KBM-7 (cell line): ENCODE measurements around the gene CDSN.
A peak's percentile ranks its signal among the peaks of the same experiment; 100 is the strongest.

Experiments used
- DNase-seq: peaks from one replicate; pipeline ENCODE4 v3.0.0-alpha.2; 2015
- in situ Hi-C: fragments of 300-500 bp; cut with MboI; formaldehyde crosslinking; loops from 2 replicates; pipeline ENCODE4 v1.14.3; 2020; ENCODE audit warnings: low sequenced_read_pairs, low pct_unique_long_range_greater_than_20kb, mixed read lengths

CDSN gene

GRCh38 chr6:31122791-31123706 lies 2.8 kb upstream of the CDSN start:
- in situ Hi-C loops = no loop called here
- DNase-seq = no peak

- in situ Hi-C loops = no loop called here
- DNase-seq = no peak
These were observed 1.0 kb upstream of the CDSN start for GRCh38 chr6:31121131-31121790.

GRCh38 chr6:31118178-31118577 lies 2.1 kb downstream of the CDSN start:
- in situ Hi-C loops = no loop called here
- DNase-seq = no peak

- in situ Hi-C loops = no loop called here
These were observed 3.4 kb downstream of the CDSN start for GRCh38 chr6:31116661-31117385.

GRCh38 chr6:31115941-31116560 lies 4.2 kb downstream of the CDSN start:
- in situ Hi-C loops = no loop called here

More at GRCh38 chr6:31116661-31117385, 3.4 kb downstream of the CDSN start:
- no peak for DNase-seq

GRCh38 chr6:31114970-31115849 lies 5.0 kb downstream of the CDSN start:
- no peak for DNase-seq
- in situ Hi-C loops = no loop called here

More at GRCh38 chr6:31115941-31116560, 4.2 kb downstream of the CDSN start:
- no peak for DNase-seq

GRCh38 chr6:31114541-31114878 lies 5.7 kb downstream of the CDSN start, which contains the start of gene PSORS1C1:
Gene PSORS1C1 (plus strand): TSS chr6:31114800. CDS start chr6:31129633, 14,833 bp downstream.
- no peak for DNase-seq
- in situ Hi-C loops = no loop called here

GRCh38 chr6:31113861-31114540 lies 6.2 kb downstream of the CDSN start:
- DNase-seq = no peak
- in situ Hi-C loops = no loop called here

GRCh38 chr6:31112478-31112877 lies 7.8 kb downstream of the CDSN start, which contains the start of gene C6orf15:
Gene C6orf15 (minus strand): TSS chr6:31112575. CDS start chr6:31112555, 20 bp downstream.
- no peak for DNase-seq

GRCh38 chr6:31111712-31112111 lies 8.5 kb downstream of the CDSN start:
- DNase-seq = no peak
- in situ Hi-C loops = no loop called here

More at GRCh38 chr6:31112478-31112877, 7.8 kb downstream of the CDSN start, which contains the start of gene C6orf15:
- in situ Hi-C loops = no loop called here

GRCh38 chr6:31110825-31111582 lies 9.2 kb downstream of the CDSN start:
- in situ Hi-C loops = no loop called here
- no peak for DNase-seq

GRCh38 chr6:31107052-31107451 lies 13.2 kb downstream of the CDSN start:
- in situ Hi-C loops = no loop called here
- DNase-seq = no peak

- in situ Hi-C loops = no loop called here
- no peak for DNase-seq
These were observed 17.1 kb downstream of the CDSN start for GRCh38 chr6:31103136-31103535.

- no peak for DNase-seq
- in situ Hi-C loops = no loop called here
These were observed 21.8 kb downstream of the CDSN start for GRCh38 chr6:31098449-31098938.

GRCh38 chr6:31096656-31097055 lies 23.6 kb downstream of the CDSN start:
- in situ Hi-C loops = no loop called here
- no peak for DNase-seq

GRCh38 chr6:31096215-31096614 lies 24.0 kb downstream of the CDSN start:
- in situ Hi-C loops = no loop called here
- no peak for DNase-seq

GRCh38 chr6:31094389-31094881 lies 25.8 kb downstream of the CDSN start:
- peak; percentile 28 for DNase-seq
- in situ Hi-C loops = no loop called here
